ENCODE results near the gene SOX2. TPM values are rescaled to one million over a fixed set of nuclear protein-coding genes. Genes with fewer than 3 reads are reported as not detected.

SOX2 gene
- total and polyA plus RNA-seq, 8 donors = 2.4 to 26.0 (median 14.4) TPM; not detected in 1

DNA sequence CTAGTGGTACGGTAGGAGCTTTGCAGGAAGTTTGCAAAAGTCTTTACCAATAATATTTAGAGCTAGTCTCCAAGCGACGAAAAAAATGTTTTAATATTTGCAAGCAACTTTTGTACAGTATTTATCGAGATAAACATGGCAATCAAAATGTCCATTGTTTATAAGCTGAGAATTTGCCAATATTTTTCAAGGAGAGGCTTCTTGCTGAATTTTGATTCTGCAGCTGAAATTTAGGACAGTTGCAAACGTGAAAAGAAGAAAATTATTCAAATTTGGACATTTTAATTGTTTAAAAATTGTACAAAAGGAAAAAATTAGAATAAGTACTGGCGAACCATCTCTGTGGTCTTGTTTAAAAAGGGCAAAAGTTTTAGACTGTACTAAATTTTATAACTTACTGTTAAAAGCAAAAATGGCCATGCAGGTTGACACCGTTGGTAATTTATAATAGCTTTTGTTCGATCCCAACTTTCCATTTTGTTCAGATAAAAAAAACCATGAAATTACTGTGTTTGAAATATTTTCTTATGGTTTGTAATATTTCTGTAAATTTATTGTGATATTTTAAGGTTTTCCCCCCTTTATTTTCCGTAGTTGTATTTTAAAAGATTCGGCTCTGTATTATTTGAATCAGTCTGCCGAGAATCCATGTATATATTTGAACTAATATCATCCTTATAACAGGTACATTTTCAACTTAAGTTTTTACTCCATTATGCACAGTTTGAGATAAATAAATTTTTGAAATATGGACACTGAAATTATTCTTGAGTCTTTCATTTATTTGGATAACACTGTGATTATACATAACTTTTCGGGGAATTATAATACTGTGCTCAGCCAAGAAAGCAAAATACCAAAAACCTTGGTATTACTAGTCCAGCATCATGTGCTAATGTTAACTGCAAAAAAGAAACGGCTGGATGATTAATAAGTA lies 2.2 kb downstream of the SOX2 start:
- Histone ChIP-seq H3K4me3 (no peak overlapping the region), H3K27me3 (peaks cover 99 to 100% of the 10 kb centered on the region in 2 donors), H3K9me3 (no peaks in the 10 kb centered on the region), H3K27ac (no peak overlapping the region), H3K36me3 (no peaks in the 10 kb centered on the region), H3K4me1 (peaks cover 0 to 35% of the 10 kb centered on the region in 2 donors)
- ATAC-seq (no peak), DNase-seq (no peak)
- intact Hi-C loops (cut with DNase I) = loop anchor here in 1 of 2 donors (5.0 kb wide), 2 partner anchors 548 to 968 kb away; no protein-coding TSS in a partner anchor
- TF ChIP-seq CTCF (IDR thresholded peaks at IDR 0.05) = no peak

DNA sequence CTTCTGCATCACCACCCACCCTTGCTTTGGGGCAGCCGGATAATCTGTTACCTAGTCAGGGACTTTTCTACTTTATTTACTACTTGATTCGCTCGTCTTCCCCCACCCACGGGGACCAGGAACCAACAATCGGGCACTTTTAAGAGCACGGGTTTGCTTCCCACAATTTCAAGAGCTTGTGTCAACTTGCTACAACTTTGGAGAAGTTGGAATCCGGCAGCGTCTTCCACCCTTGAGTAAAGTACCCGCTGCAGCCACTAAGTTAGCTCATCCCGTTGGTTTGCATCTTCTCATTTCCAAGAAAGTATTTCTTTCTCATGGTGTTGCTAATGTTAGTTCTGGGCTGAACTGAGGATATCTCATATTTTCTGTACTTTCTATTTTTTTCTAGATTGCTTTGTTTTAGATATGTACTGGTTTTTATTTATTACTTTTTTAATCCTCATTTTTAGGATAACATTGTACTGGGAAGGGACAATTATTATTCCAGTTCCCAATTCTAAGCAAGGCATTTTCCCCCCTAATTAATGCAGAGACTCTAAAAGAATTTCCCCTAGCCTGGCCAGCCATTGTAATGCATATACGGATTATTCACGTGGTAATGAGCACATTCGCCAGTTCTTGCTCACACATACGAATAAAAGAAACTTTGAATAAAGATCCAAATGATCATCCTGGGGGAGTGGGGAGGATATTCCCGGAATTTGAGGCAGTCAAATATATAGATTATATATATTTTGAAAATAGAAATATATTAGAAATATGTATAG lies 4.0 kb downstream of the SOX2 start:
- Histone ChIP-seq H3K4me1 (peaks cover 0 to 23% of the 10 kb centered on the region in 2 donors), H3K27me3 (peaks cover 100% of the 10 kb centered on the region in 2 donors), H3K27ac (no peak overlapping the region), H3K4me3 (no peak overlapping the region), H3K9me3 (no peaks in the 10 kb centered on the region), H3K36me3 (no peaks in the 10 kb centered on the region)
- intact Hi-C loops (cut with DNase I) = no loop called here
- ATAC-seq = no peak
- no peak for DNase-seq
- no peak for TF ChIP-seq CTCF (IDR thresholded peaks at IDR 0.05)

GRCh38 chr3:181716966-181717365 lies 5.2 kb downstream of the SOX2 start:
- intact Hi-C loops (cut with DNase I) = no loop called here
- no peak overlapping the region for H3K4me3 ChIP-seq
- ATAC-seq (no peak), DNase-seq (no peak)
- H3K9me3 ChIP-seq = no peaks in the 10 kb centered on the region
- peaks cover 100% of the 10 kb centered on the region in 2 donors for H3K27me3 ChIP-seq
- peaks cover 0 to 11% of the 10 kb centered on the region in 2 donors for H3K4me1 ChIP-seq
- no peak for TF ChIP-seq CTCF (IDR thresholded peaks at IDR 0.05)
- no peaks in the 10 kb centered on the region for H3K36me3 ChIP-seq
- no peak overlapping the region for H3K27ac ChIP-seq

- no peak for ATAC-seq
- DNase-seq = no peak
- Histone ChIP-seq H3K36me3 (no peaks in the 10 kb centered on the region), H3K4me3 (no peak overlapping the region), H3K4me1 (peaks cover 0 to 4% of the 10 kb centered on the region in 2 donors), H3K9me3 (no peaks in the 10 kb centered on the region), H3K27ac (no peak overlapping the region), H3K27me3 (peaks cover 99 to 100% of the 10 kb centered on the region in 2 donors)
- TF ChIP-seq CTCF (IDR thresholded peaks at IDR 0.05) = no peak
- intact Hi-C loops (cut with DNase I) = no loop called here
Measured at GRCh38 chr3:181717549-181718171, 5.9 kb downstream of the SOX2 start.
